ENCODE results near the gene SNRNP48. TPM values are rescaled to one million over a fixed set of nuclear protein-coding genes. Genes with fewer than 3 reads are reported as not detected.

SNRNP48 gene, protein sequence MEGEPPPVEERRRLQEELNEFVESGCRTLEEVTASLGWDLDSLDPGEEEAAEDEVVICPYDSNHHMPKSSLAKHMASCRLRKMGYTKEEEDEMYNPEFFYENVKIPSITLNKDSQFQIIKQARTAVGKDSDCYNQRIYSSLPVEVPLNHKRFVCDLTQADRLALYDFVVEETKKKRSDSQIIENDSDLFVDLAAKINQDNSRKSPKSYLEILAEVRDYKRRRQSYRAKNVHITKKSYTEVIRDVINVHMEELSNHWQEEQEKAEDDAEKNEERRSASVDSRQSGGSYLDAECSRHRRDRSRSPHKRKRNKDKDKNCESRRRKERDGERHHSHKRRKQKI
- 10 to 100 TPM; 13.3 to 15.2 TPM for total RNA-seq

DNA sequence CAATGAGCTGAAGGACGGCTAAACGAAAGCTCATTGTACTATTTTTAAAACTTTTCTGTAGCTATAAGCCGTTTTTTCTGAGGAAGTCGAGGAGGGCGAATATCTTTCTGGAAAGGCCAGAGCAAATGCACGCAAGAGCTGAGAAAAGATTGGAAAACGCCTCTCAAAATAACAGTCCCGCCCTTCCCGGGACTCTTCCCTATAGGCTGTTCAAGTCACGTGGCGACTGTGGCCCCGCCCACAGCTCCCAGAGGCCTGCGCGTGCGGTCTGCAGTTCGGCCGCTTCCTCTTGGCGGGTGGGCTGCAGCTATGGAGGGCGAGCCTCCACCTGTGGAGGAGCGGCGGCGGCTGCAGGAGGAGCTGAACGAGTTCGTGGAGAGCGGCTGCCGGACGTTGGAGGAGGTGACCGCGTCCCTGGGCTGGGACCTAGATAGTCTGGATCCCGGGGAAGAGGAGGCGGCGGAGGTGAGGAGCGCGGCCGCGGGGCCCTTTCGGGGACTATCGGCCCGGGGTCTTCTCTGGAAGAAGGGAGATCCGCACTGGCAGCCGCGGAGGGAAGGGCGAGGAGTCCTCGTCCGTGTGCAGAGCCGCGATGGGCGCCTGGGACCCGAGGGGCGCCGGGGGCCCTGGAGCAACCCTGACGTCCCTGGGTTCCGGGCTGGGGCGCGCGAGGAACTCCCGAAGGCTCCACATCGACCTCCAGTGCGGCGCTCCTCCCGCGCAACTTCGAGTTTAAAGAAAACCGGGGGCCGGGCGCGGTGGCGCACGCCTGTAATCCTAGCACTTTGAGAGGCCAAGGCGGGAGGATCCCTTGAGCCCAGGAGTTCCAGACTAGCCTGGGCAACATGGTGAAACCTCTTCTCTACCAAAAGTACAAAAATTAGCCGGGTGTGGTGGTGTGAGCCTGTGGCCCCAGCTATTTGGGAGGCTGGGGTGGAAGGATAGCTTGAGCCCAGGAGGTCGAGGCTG, at the start of gene SNRNP48:
SNRNP48 (plus strand) TSS at position 250 of the 969 bp plus-strand sequence; CDS start at position 310, 60 bp downstream.
- CTCF ChIA-PET: no interaction called here
- POLR2A ChIA-PET: interaction anchor here (0.6 to 1.2 kb wide), 4 partner anchors 40 to 328 kb away, joined by 3 to 9 read pairs (median 4); partner anchors contain the start of genes CAGE1 and RIOK1

DNA sequence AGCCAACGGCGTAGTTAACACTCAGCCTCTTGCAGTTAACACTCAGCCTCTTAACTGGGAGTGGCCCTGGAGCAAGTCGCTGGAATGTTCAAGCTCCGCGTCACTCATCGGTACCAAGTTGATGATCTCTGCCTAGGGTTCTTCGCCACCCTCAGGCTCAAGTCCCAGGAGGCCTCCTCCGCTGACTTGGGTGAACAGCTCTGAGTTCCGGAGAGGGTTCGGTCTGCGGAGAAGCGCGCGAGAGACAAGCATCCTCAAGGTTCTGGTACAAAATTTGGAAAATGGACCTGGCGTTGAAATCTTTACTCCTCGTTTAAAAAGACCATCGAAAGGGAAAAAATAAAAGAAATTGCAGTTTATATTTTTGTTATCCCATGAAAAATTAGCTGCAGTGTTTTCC, 49.4 kb upstream of the SNRNP48 start:
- POLR2A ChIA-PET: no interaction called here
- CTCF ChIA-PET: interaction anchor here (1.0 kb wide), 1 partner anchor 74 kb away, joined by 3 read pairs; no protein-coding TSS in a partner anchor

DNA sequence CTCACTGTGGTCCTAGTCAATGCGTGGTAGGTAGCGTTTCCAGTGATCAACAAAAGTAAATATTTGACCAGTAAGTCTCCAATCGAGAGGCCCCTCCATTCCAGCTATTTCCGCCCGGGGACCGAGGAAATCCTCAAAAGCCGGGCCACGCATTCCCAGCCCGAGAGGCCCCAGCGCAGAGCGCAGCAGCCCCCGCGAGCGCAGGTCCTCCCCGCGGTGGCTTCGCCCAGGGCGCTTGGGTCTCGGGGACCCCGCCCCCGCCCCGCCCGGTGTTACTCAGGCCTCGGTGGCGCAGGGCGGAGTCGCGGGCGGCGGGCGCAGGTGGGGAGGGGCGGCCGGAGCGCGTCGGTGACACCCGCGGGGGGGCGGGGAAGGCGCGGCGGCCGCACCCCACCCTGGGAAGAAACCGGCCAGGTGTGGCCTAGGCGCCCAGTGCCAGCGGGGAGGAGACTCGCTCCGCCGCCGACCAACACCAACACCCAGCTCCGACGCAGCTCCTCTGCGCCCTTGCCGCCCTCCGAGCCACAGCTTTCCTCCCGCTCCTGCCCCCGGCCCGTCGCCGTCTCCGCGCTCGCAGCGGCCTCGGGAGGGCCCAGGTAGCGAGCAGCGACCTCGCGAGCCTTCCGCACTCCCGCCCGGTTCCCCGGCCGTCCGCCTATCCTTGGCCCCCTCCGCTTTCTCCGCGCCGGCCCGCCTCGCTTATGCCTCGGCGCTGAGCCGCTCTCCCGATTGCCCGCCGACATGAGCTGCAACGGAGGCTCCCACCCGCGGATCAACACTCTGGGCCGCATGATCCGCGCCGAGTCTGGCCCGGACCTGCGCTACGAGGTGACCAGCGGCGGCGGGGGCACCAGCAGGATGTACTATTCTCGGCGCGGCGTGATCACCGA, 48.6 kb upstream of the SNRNP48 start, which contains the start of gene DSP:
DSP (plus strand) TSS at position 497 of the 890 bp plus-strand sequence; CDS start at position 742, 245 bp downstream.
- ChIA-PET POLR2A (no interaction called here), CTCF (interaction anchor here (1.0 kb wide), 1 partner anchor 73 kb away, joined by 3 read pairs; no protein-coding TSS in a partner anchor)

GRCh38 chr6:7542065-7542873, 47.7 kb upstream of the SNRNP48 start:
- POLR2A ChIA-PET: no interaction called here
- CTCF ChIA-PET: no interaction called here

- POLR2A ChIA-PET: no interaction called here
- CTCF ChIA-PET: no interaction called here
These were observed 46.9 kb upstream of the SNRNP48 start for GRCh38 chr6:7542874-7543624.

DNA sequence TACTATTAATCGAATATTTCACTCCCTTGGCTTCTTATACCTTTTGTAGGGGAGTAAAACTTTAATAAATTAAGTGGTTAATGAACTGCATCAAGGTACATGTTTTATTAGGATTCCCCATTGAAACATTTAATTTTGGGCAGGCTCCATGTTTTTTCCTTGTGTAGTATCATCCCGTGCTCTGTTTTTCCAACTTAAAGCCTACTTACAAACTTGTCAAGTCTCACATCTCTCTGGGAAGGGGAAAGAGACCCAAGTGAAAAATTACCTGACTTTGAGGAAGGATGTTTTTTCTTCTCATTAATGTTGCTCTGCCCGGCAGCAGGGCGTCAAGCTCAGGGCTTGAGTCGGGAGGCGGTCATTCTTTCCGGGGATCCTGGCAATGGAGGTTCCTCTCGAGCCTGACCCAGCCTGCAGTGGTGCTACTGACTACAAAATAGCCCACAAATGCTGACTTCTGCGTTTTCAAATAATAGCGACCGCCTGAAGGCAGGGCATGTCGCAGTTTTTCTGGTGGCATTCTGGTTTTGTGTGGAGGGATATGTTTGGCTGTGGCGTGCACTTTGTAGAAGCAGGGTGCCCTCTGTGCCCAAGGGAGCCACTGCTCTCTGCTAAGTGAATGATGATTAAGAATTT, 46.1 kb upstream of the SNRNP48 start:
- ChIA-PET CTCF (no interaction called here), POLR2A (no interaction called here)

- ChIA-PET POLR2A (no interaction called here), CTCF (no interaction called here)
These were observed 45.4 kb upstream of the SNRNP48 start for GRCh38 chr6:7544597-7544996.

GRCh38 chr6:7545316-7546019, 44.5 kb upstream of the SNRNP48 start:
- ChIA-PET CTCF (interaction anchor here (0.9 kb wide), 1 partner anchor 37 kb away, joined by 3 read pairs; no protein-coding TSS in a partner anchor), POLR2A (interaction anchor here (0.6 kb wide), 1 partner anchor 522 kb away, joined by 3 read pairs; no protein-coding TSS in a partner anchor)

DNA sequence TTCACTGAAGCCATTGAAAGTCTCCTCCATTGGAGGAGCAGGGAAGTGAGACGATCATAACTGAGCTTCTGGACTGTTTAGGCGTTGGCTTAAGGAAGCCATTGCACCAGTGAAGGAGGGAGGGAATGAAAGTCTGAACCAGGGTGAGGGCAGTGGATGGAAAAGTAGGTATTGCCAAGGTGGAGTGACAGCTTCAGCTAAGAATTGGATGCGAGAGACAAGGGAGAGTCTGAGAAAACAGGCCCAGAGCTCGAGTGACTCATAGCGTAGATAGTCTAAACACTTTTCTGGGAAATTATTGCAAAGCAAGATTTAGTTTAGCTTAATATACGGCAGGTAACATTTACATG, 44.0 kb upstream of the SNRNP48 start:
- CTCF ChIA-PET: interaction anchor here (0.9 kb wide), 1 partner anchor 38 kb away, joined by 3 read pairs; no protein-coding TSS in a partner anchor
- POLR2A ChIA-PET: interaction anchor here (0.6 kb wide), 1 partner anchor 522 kb away, joined by 3 read pairs; no protein-coding TSS in a partner anchor

- CTCF ChIA-PET: interaction anchor here (0.9 kb wide), 1 partner anchor 38 kb away, joined by 3 read pairs; no protein-coding TSS in a partner anchor
- POLR2A ChIA-PET: interaction anchor here (0.6 kb wide), 1 partner anchor 521 kb away, joined by 3 read pairs; no protein-coding TSS in a partner anchor
These were observed 43.6 kb upstream of the SNRNP48 start for GRCh38 chr6:7546383-7546782.

DNA sequence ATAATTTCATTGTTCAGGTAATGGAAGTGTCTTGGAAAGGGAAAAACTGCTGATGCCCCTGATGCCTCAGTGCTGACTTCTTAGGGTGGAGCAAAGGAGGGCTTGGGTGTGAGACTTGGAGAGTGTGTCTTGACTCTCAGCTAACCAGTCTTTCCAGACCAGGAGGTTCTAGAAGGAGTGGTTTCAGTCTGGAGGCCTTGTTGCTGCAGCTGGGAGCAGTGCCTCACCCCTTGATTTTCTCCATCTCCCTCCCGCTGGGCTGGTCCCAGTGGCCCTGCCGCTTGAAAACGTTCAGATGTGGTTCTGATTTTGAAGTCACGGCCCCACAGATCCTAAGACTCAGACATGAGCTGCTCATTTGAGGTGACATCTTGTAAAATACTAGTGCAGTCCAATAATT, 43.1 kb upstream of the SNRNP48 start:
- CTCF ChIA-PET: no interaction called here
- POLR2A ChIA-PET: no interaction called here

DNA sequence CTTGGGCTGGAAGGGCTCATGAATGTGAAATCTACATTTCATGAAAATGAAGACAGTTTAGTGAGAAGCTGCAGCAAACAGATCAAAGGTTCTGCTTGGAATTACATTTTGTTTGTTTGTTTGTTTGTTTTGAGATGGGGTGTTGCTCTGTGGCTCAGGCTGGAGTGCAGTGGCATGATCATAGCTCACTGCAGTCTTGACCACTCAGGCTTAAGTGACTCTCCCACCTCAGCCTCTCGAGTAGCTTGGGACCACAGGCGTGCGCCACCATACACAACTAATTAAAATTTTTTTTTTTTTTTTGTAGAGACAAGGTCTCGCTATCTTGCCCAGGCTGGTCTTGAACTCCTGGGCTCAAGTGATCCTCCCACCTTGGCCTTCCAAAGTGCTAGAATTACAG, 42.7 kb upstream of the SNRNP48 start:
- POLR2A ChIA-PET: no interaction called here

GRCh38 chr6:7550433-7550801, 39.6 kb upstream of the SNRNP48 start:
- POLR2A ChIA-PET: interaction anchor here (0.7 kb wide), 1 partner anchor 39 kb away, joined by 4 read pairs; no protein-coding TSS in a partner anchor
- CTCF ChIA-PET: no interaction called here

More for the DNA sequence above, 42.7 kb upstream of the SNRNP48 start:
- CTCF ChIA-PET: no interaction called here

DNA sequence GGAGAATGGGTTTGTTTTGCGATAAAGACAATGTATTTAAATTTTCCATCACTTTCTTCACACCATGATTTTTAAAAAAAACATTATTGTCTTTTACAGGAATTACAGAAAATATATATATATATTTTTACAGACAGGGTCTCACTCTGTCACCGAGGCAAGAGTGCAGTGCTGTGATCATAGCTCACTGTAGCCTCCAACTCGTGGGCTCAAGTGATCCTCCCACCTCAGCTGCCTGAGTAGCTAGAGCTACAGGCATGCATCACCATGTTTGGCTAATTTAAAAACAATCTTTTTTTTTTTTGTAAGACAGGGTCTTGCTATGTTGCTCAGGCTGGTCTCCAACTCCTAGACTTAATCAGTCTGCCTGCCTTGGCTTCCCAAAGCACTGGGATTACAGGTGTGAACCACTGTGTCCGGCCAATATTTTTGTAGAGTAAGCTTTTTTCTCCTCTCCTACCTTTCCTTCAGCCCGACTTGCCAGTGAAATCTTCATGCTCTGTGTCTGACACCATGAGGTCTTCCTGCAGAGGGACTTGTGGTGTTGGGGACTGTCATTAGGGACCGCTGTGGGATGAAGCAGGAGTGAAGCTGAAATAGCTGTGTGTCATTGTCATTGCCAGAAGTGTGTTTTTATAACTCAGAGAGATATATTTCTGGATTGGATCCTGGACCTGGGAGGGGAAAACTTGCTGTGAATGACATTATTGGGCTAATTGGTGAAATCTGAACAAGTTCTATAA, 35.3 kb upstream of the SNRNP48 start:
- POLR2A ChIA-PET: no interaction called here
- CTCF ChIA-PET: no interaction called here

- POLR2A ChIA-PET: no interaction called here
These were observed 34.3 kb upstream of the SNRNP48 start for GRCh38 chr6:7555671-7556070.

More at GRCh38 chr6:7555671-7556070, 34.3 kb upstream of the SNRNP48 start:
- CTCF ChIA-PET: no interaction called here
